Measurements from ENCODE around the gene RND3. TPM values are rescaled to one million over a fixed set of nuclear protein-coding genes. Genes with fewer than 3 reads are reported as not detected.

Gene RND3
- polyA plus RNA-seq, 3 donors: not detected

DNA sequence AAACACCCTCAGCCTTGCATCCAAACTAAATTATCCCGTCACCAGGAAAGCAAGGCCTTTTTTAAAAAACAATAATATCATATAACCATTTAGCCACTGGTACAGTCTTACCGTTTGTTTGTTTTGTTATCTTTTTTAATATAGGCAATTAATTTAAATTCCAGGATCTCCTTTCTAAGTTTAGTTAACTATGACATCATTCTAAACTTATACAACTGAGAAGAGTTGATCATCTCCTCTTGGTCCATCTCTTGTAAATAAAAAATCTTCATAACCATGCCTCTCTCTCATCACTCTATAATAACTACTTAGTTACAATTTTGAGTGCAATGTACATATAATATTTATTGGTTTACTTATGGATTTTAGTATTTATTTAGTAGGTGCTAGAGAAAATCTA is 46.2 kb downstream of the RND3 start:
- Histone ChIP-seq H3K4me1 (ENCODE audit: control insufficient read depth in 1 of 2, insufficient read depth in 2 of 2, low read length in 2 of 2) (no peaks in the 10 kb centered on the region), H3K4me3 (replicated peaks in 1 of 3; ENCODE audit: low read depth in 2 of 3, low read length in 3 of 3) (no peak overlapping the region), H3K36me3 (replicated peaks in 1 of 2; ENCODE audit: control insufficient read depth in 1 of 2, insufficient read depth in 2 of 2, low read length in 2 of 2) (no peaks in the 10 kb centered on the region), H3K27me3 (ENCODE audit: control insufficient read depth in 2 of 2, insufficient read depth in 2 of 2, low read length in 2 of 2) (no peaks in the 10 kb centered on the region), H3K9ac (ENCODE audit: insufficient read depth, low read length, poor library complexity, severe bottlenecking) (no peak overlapping the region), H3K79me2 (ENCODE audit: insufficient read depth, low read length) (no peaks in the 10 kb centered on the region), H4K20me1 (ENCODE audit: insufficient read depth, low read length) (no peaks in the 10 kb centered on the region), H3K9me3 (replicated peaks in 1 of 2; ENCODE audit: control insufficient read depth in 1 of 2, insufficient read depth in 1 of 2, low read length in 2 of 2) (no peaks in the 10 kb centered on the region), H3K27ac (ENCODE audit: low read depth in 1 of 2, low read length in 2 of 2) (no peak overlapping the region), H3K4me2 (replicated peaks; ENCODE audit: extremely low read depth, low read length, poor library complexity, severe bottlenecking) (no peak overlapping the region), H2AFZ (ENCODE audit: insufficient read depth, low read depth, low read length, poor library complexity, severe bottlenecking) (no peak overlapping the region)
- Mint-ChIP-seq H3K9me3 (peaks cover 0 to 7% (median 3%) of the 10 kb centered on the region in 7 donors), H3K36me3 (no peaks in the 10 kb centered on the region), H3K4me1 (no peaks in the 10 kb centered on the region), H3K27me3 (ENCODE audit: low read depth in 3 of 3) (no peaks in the 10 kb centered on the region), H3K4me3 (no peak overlapping the region), H3K27ac (no peak overlapping the region)
- TF ChIP-seq, protein P1, sequence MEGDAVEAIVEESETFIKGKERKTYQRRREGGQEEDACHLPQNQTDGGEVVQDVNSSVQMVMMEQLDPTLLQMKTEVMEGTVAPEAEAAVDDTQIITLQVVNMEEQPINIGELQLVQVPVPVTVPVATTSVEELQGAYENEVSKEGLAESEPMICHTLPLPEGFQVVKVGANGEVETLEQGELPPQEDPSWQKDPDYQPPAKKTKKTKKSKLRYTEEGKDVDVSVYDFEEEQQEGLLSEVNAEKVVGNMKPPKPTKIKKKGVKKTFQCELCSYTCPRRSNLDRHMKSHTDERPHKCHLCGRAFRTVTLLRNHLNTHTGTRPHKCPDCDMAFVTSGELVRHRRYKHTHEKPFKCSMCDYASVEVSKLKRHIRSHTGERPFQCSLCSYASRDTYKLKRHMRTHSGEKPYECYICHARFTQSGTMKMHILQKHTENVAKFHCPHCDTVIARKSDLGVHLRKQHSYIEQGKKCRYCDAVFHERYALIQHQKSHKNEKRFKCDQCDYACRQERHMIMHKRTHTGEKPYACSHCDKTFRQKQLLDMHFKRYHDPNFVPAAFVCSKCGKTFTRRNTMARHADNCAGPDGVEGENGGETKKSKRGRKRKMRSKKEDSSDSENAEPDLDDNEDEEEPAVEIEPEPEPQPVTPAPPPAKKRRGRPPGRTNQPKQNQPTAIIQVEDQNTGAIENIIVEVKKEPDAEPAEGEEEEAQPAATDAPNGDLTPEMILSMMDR (IDR thresholded peaks at IDR 0.05): no peak
- intact Hi-C loops (cut with micrococcal nuclease): no loop called here
- no CpG with 5 or more reads among the region's 2 CpGs for WGBS (ENCODE audit: insufficient coverage)
- DNase-seq: no peak

DNA sequence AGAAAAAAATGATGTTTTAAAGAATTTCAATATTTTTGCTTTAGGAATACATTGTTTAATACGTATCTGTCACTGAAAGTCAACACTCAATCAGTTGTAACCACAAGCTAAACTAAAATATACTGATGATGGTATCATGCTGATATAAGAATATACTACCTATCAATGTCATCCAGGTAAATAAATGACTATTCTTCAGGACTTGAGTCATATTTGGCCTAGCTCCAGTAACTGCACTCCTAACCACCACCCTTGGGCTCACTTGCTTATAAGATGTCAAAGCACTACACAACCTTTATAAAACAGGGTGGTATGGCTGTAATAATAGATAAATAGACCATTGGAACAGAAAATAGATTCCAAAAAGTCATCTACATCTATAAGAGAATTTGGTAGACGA is 48.8 kb downstream of the RND3 start:
- H3K9me3 ChIP-seq (replicated peaks in 1 of 2; ENCODE audit: control insufficient read depth in 1 of 2, insufficient read depth in 1 of 2, low read length in 2 of 2): peaks cover 0 to 7% of the 10 kb centered on the region in 2 donors
- no peak overlapping the region for H3K27ac Mint-ChIP-seq
- H3K79me2 ChIP-seq (ENCODE audit: insufficient read depth, low read length): no peaks in the 10 kb centered on the region
- no peaks in the 10 kb centered on the region for H3K4me1 ChIP-seq (ENCODE audit: control insufficient read depth in 1 of 2, insufficient read depth in 2 of 2, low read length in 2 of 2)
- DNase-seq: no peak
- no peak overlapping the region for H3K4me3 ChIP-seq (replicated peaks in 1 of 3; ENCODE audit: low read depth in 2 of 3, low read length in 3 of 3)
- no peaks in the 10 kb centered on the region for H3K27me3 ChIP-seq (ENCODE audit: control insufficient read depth in 2 of 2, insufficient read depth in 2 of 2, low read length in 2 of 2)
- H3K9ac ChIP-seq (ENCODE audit: insufficient read depth, low read length, poor library complexity, severe bottlenecking): no peak overlapping the region
- TF ChIP-seq, protein P1 (IDR thresholded peaks at IDR 0.05): no peak
- H3K27me3 Mint-ChIP-seq (ENCODE audit: low read depth in 3 of 3): no peaks in the 10 kb centered on the region
- no peaks in the 10 kb centered on the region for H4K20me1 ChIP-seq (ENCODE audit: insufficient read depth, low read length)
- peaks cover 0 to 14% (median 6%) of the 10 kb centered on the region in 7 donors for H3K9me3 Mint-ChIP-seq
- no peaks in the 10 kb centered on the region for H3K36me3 ChIP-seq (replicated peaks in 1 of 2; ENCODE audit: control insufficient read depth in 1 of 2, insufficient read depth in 2 of 2, low read length in 2 of 2)
- no peak overlapping the region for H3K4me2 ChIP-seq (replicated peaks; ENCODE audit: extremely low read depth, low read length, poor library complexity, severe bottlenecking)
- no CpG with 5 or more reads among the region's 2 CpGs for WGBS (ENCODE audit: insufficient coverage)
- H3K4me3 Mint-ChIP-seq: no peak overlapping the region
- intact Hi-C loops (cut with micrococcal nuclease): no loop called here
- H3K36me3 Mint-ChIP-seq: no peaks in the 10 kb centered on the region
- H2AFZ ChIP-seq (ENCODE audit: insufficient read depth, low read depth, low read length, poor library complexity, severe bottlenecking): no peak overlapping the region
- no peak overlapping the region for H3K27ac ChIP-seq (ENCODE audit: low read depth in 1 of 2, low read length in 2 of 2)
- no peaks in the 10 kb centered on the region for H3K4me1 Mint-ChIP-seq
